Measurements from ENCODE around the gene MSI2. TPM values are rescaled to one million over a fixed set of nuclear protein-coding genes. Genes with fewer than 3 reads are reported as not detected.

The MSI2 gene
- total and polyA plus RNA-seq, 12 donors, result 25.5 to 135 (median 121) TPM

DNA sequence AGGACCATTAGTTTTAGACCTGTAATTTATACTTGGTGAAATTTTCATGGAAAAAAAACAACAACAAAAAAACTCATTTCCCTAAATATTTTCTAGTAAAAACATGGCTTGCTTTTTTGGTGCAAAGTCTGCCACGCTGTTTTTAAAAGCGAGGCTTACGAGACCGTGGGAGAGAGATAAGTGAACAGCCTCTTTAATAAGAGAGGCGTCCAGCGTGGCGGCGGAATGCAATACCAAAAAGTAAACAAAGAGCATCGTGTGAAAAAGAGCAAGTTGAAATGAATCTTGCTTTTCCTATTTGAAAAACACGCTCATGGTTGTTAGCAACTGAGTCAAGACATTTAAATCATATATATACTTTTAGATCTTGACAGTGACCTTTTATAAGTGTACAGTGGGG is 10.5 kb upstream of the MSI2 start:
- Histone ChIP-seq H3K4me3 (no peak overlapping the region), H3K27ac (no peak overlapping the region), H3K36me3 (no peaks in the 10 kb centered on the region), H3K9me3 (peaks cover 0 to 15% (median 0%) of the 10 kb centered on the region in 11 donors), H3K4me1 (peaks cover 0 to 17% (median 13%) of the 10 kb centered on the region in 9 donors), H3K27me3 (no peaks in the 10 kb centered on the region)
- WGBS, 2 donors, result 83 to 84% methylated on average over 10 of the region's 10 CpGs
- TF ChIP-seq, protein P1, sequence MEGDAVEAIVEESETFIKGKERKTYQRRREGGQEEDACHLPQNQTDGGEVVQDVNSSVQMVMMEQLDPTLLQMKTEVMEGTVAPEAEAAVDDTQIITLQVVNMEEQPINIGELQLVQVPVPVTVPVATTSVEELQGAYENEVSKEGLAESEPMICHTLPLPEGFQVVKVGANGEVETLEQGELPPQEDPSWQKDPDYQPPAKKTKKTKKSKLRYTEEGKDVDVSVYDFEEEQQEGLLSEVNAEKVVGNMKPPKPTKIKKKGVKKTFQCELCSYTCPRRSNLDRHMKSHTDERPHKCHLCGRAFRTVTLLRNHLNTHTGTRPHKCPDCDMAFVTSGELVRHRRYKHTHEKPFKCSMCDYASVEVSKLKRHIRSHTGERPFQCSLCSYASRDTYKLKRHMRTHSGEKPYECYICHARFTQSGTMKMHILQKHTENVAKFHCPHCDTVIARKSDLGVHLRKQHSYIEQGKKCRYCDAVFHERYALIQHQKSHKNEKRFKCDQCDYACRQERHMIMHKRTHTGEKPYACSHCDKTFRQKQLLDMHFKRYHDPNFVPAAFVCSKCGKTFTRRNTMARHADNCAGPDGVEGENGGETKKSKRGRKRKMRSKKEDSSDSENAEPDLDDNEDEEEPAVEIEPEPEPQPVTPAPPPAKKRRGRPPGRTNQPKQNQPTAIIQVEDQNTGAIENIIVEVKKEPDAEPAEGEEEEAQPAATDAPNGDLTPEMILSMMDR (IDR thresholded peaks at IDR 0.05), result no peak
- no peak for ATAC-seq
- DNase-seq, result no peak
- intact Hi-C loops (cut with DNase I), result loop anchor here in 7 of 10 donors (10.0 kb wide), 7 partner anchors 199 to 589 kb away; partner anchors contain the start of gene CCDC182 (in 2 of the 7)

DNA sequence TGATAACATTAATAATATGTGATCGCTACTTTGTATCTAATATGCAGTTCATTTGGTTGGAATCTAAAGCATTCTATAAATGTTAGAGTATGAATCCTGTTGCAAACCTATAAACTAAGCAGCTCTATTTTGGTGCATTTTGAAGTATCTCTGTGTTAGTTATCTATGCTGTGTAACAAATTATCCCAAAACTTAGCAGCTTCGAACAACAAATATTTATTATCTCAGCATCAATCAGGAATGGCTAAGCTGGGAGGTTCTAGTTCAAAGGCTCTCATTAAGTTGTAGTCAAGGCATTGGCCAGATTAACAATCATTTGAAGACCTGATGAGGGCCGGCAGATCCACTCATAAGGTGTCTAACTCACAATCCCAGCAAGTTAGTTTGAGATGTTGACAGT is 10.1 kb upstream of the MSI2 start:
- intact Hi-C loops (cut with DNase I), result loop anchor here in 7 of 10 donors (10.0 kb wide), 7 partner anchors 199 to 589 kb away; partner anchors contain the start of gene CCDC182 (in 2 of the 7)
- 95 to 98% methylated on average over 3 of the region's 3 CpGs for WGBS, 2 donors
- Histone ChIP-seq H3K9me3 (peaks cover 0 to 16% (median 0%) of the 10 kb centered on the region in 11 donors), H3K27me3 (no peaks in the 10 kb centered on the region), H3K4me3 (no peak overlapping the region), H3K4me1 (peaks cover 0 to 17% (median 13%) of the 10 kb centered on the region in 9 donors), H3K27ac (no peak overlapping the region), H3K36me3 (no peaks in the 10 kb centered on the region)
- TF ChIP-seq, protein P1 (IDR thresholded peaks at IDR 0.05), result no peak
- ATAC-seq (no peak), DNase-seq (no peak)

GRCh38 chr17:57247261-57247660 is 9.1 kb upstream of the MSI2 start:
- no peaks in the 10 kb centered on the region for H3K36me3 ChIP-seq
- DNase-seq (no peak), ATAC-seq (no peak)
- H3K4me1 ChIP-seq, result peaks cover 0 to 11% (median 8%) of the 10 kb centered on the region in 9 donors
- peaks cover 0 to 21% (median 0%) of the 10 kb centered on the region in 11 donors for H3K9me3 ChIP-seq
- TF ChIP-seq, protein P1 (IDR thresholded peaks at IDR 0.05), result no peak
- H3K4me3 ChIP-seq, result no peak overlapping the region
- intact Hi-C loops (cut with DNase I), result loop anchor here in 7 of 10 donors (10.0 kb wide), 7 partner anchors 198 to 588 kb away; partner anchors contain the start of gene CCDC182 (in 2 of the 7)
- WGBS, 2 donors, result 87 to 89% methylated on average over 6 of the region's 6 CpGs
- no peak overlapping the region for H3K27ac ChIP-seq
- H3K27me3 ChIP-seq, result no peaks in the 10 kb centered on the region

GRCh38 chr17:57247913-57248312 is 8.4 kb upstream of the MSI2 start:
- ATAC-seq (no peak), DNase-seq (no peak)
- no peaks in the 10 kb centered on the region for H3K27me3 ChIP-seq
- no peaks in the 10 kb centered on the region for H3K36me3 ChIP-seq
- TF ChIP-seq, protein P1 (IDR thresholded peaks at IDR 0.05), result no peak
- WGBS, 2 donors, result 69 to 76% methylated on average over 2 of the region's 2 CpGs
- H3K27ac ChIP-seq, result no peak overlapping the region
- intact Hi-C loops (cut with DNase I), result loop anchor here in 7 of 10 donors (10.0 kb wide), 7 partner anchors 197 to 587 kb away; partner anchors contain the start of gene CCDC182 (in 2 of the 7)
- peaks cover 0 to 4% (median 1%) of the 10 kb centered on the region in 9 donors for H3K4me1 ChIP-seq
- no peak overlapping the region for H3K4me3 ChIP-seq
- H3K9me3 ChIP-seq, result peaks cover 0 to 21% (median 0%) of the 10 kb centered on the region in 11 donors
